ENCODE results near the gene ADARB1.

DNA sequence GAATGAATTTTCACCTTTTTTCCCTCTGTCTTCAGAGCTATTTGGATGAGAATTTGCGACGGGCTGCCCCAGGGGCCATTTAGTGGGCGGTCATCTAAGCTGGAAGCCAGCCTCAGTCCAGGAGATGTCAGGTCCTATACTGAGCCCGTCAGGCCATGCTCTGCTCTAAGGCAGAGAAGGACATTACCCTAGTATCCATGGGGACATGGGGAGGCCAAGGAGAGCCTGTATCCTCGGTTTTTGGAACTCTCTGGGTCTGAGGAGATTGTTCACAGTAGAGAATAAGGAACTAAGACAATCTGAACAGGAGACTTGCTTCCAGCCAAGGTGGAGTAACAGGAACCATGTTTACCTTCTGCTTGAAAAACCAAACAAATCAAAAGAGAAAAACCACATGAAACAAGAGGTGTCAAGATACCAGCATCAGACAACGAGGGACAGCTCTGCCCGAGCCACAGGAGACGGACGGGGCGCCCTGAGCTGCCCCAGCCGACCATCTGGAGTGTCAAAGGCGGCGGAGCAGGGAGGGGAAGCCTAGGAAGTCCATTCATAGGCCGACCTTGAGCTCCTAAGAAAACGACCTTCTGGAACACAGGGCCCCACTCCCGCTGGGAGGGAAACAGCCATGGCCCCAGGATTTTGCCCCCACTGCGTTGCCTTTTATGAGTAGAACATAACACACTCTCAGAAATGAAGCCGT lies 20.0 kb upstream of the ADARB1 start:
- TF ChIP-seq, protein P1, sequence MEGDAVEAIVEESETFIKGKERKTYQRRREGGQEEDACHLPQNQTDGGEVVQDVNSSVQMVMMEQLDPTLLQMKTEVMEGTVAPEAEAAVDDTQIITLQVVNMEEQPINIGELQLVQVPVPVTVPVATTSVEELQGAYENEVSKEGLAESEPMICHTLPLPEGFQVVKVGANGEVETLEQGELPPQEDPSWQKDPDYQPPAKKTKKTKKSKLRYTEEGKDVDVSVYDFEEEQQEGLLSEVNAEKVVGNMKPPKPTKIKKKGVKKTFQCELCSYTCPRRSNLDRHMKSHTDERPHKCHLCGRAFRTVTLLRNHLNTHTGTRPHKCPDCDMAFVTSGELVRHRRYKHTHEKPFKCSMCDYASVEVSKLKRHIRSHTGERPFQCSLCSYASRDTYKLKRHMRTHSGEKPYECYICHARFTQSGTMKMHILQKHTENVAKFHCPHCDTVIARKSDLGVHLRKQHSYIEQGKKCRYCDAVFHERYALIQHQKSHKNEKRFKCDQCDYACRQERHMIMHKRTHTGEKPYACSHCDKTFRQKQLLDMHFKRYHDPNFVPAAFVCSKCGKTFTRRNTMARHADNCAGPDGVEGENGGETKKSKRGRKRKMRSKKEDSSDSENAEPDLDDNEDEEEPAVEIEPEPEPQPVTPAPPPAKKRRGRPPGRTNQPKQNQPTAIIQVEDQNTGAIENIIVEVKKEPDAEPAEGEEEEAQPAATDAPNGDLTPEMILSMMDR (conservative IDR thresholded peaks at IDR 0.05): no peak
- TF ChIP-seq ZFX (IDR thresholded peaks at IDR 0.05): no peak

Data from C4-2B (cell line).